Stimulated activated CD4-positive, alpha-beta T cell treated with anti-CD3 and anti-CD28 coated beads, Interleukin-12 subunit alpha, Interleukin-12 subunit beta, amount 100 ng/mL, for 4 hours (primary cell): Measurements from ENCODE around the gene ARHGAP8.
"Not testable (repeated sequence)": the region's sequence is repeated elsewhere in the genome, so short reads cannot be mapped to it uniquely, and the experiment has no call there.

Source experiments
- DNase-seq: peaks from one replicate; pipeline ENCODE4 v3.0.0-alpha.2; 2020

The ARHGAP8 gene

DNA sequence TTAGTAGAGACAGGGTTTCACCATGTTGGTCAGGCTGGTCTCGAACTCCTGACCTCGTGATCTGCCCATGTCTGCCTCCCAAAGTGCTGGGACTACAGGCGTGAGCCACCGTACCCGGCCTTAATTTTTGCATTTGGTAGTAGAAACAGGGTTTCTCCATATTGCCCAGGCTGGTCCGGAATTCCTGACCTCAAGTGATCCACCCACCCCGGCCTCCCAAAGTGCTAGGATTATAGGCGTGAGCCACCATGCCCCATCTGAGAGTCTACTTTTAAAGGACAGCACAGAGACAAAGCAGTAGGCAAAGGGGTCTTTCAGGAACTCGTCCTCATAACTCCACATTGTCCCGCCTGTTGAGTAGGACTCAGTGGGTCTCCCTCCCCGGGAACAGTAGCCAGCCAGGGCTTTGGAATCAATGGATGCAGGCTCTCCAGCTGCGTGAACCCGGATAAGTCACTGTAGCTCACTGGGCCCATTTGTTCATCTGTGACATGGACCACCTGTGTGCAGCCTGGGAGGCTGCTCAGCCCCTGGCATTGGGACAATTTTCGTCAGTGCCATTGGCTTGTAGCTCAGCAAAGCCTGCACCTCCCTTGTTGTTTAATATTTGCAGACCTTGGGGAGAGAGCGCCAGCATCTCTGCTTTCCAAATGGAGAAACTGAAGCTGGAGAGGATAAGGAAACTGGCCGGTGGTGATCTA lies 86.1 kb downstream of the ARHGAP8 start:
- DNase-seq, result no peak

- no peak for DNase-seq
Measured at GRCh38 chr22:44839061-44839460, 86.7 kb downstream of the ARHGAP8 start.

- no peak for DNase-seq
Measured at GRCh38 chr22:44839721-44840120, 87.3 kb downstream of the ARHGAP8 start.

DNA sequence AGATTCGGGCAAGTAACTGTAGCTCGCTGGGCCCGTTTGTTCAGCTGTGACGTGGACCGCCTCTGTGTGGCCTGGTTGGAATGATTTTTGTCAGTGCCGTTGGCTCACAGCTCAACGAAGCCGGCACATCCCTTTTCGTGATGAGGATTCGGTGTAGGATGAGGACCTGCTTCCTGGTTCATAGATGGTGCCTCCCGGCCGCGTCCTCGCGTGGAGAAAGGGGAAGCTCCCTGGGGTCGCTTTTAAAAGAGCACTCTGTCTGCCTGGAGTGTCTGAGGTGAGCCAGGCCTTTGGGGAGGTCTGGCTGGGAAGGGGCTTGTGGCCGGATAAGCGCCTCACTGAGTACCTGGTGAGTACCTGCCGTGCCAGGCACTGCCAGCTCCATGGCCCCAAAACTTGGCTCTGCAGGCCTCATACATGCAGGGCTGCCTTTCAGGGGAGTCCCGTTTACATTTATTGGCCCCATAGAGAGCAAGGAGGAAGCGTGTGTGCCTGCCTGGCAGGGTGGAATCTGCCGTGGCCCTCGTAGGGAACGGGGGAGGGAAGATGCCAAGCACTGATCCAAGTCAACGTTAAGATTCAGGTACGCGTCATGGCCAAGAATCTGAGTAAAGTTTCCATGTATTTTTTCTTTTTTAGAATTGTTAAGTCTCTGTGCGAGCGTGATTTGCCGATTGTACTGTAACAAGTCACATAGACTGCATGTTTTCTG lies 88.4 kb downstream of the ARHGAP8 start:
- no peak for DNase-seq

DNA sequence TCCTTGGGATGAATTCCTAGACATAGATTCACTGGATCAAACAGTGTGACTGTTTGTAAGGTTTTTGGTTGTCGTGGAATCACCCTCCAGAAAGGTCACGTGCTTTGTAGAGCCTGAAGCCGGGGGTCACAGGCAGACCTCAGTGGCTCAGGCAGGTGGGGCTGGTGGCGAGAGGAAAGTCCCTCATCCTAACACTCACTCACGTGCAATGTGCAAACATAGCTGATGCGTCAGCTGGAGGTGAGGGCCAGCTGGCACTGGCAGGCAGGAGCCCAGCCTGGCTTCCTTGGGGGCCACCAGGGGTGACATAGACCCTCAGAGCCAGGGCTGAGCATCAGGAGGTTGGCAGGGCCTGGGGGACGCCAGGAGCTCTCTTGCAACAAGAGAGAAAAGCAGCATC lies 90.0 kb downstream of the ARHGAP8 start:
- no peak for DNase-seq

DNA sequence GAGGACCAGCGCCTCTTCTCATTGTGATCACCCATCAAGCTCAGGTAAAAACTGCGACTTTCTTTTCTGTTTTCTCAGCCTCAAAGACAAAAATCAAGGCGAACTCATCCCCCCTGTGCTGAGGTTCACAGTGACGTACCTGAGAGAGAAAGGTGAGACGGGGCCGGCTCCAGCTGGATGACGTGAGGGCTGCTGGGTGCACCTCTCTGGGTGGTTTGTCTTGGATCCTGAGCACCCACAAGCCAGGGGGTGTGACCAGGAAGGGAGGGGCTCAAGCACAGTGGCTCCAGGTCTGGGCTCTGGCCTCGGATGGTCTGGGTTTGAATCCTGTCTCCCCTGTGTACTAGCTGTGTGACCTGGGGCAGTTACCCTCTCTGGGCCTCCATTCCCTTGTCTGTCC lies 92.8 kb downstream of the ARHGAP8 start:
- no peak for DNase-seq

- DNase-seq, result no peak
Measured at GRCh38 chr22:44845796-44846720, 93.7 kb downstream of the ARHGAP8 start.

GRCh38 chr22:44846726-44847275 lies 94.4 kb downstream of the ARHGAP8 start:
- no peak for DNase-seq

DNA sequence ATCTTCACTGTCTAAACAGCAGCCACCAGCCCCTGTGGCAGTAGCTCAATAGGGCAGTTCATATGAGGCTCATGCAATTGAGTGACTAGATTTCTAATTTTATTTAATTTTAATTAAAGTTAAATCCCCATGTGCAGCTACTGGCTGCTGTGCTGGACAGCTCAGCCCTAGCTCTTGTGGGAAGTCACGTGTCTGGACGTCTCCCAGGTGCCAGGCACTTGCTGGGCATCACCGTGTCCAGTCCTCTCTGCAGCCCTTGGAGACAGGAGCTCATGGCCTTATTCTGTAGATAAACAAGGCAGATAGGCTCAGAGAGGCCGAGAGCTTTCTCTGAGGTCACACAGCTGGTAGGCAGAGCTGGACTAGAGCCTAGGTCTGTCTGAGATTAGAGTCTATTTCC lies 95.0 kb downstream of the ARHGAP8 start:
- no peak for DNase-seq

GRCh38 chr22:44847892-44848291 lies 95.5 kb downstream of the ARHGAP8 start:
- no peak for DNase-seq

GRCh38 chr22:44848296-44848741 lies 95.9 kb downstream of the ARHGAP8 start:
- DNase-seq, result no peak

- no peak for DNase-seq
Measured at GRCh38 chr22:44848791-44849420, 96.5 kb downstream of the ARHGAP8 start.

DNA sequence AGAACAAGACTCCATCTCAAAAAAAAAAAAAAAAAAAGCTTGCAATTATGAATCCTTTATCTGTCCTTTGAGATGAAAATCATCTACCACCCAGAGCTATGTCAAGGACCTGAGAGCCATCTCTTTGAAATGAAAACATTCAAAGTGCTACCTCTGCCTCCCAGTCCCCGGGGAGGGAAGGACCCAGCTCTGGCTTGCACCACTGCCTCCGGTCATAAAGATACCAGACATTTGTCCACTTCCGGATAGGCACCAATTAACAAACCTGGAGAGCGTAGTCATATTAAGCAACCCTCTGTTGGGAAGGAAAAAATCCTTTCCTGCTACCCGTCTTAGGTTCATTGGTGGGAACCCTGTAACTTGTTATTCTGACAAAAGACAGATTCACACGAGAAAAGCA lies 98.6 kb downstream of the ARHGAP8 start:
- DNase-seq, result no peak

DNA sequence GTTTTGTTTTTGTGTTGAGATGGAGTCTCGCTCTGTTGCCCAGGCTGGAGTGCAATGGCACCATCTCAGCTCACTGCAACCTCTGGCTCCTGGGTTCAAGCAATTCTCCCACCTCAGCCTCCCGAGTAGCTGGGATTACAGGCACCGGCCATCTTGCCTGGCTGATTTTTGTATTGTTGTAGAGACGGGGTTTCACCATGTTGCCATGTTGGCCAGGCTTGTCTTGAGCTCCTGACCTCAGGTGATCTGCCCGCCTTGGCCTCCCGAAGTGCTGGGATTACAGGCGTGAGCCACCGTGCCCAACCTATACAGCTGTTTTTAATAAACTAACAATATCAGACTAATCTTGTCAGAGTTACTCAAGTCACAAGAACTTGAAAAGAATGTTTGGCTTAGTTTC lies 102.3 kb downstream of the ARHGAP8 start:
- not testable (repeated sequence) for DNase-seq

DNA sequence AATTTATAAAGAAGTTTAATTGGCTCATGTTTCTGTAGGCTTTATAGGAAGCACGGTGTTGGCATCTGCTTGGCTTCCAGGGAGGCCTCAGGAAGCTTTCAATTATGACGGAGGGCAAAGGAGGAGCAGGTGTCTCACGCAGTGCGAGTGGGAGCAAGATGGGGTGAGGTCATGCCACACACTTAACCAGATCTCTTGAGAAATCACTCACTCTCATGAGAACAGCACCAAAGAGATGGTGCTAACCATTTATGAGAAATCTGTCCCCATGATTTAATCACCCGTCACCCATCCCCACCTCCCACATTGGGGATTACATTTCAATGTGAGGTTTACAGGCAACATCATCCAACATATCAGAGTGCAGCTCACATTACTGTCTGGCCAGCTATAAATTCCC lies 103.5 kb downstream of the ARHGAP8 start:
- no peak for DNase-seq

DNA sequence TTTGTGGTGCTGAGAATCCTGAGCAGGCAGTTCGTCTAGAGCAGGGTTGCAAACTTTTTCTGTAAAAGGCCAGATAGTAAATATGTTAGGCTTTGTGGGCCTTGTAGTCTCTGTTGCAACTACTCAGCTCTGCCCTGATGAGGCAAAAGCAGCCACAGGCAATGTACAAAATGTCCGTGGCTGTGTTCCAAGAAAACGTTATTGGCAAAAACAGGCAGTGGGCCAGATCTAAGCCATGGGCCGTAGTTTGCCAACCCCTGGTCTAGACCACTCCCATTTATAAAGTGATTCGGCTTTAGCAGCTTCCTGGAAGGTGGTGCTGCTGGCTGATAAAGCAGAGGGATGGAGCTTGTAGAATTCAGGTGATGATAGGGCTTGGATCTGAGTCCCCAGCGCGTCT lies 106.4 kb downstream of the ARHGAP8 start:
- DNase-seq, result not testable (repeated sequence)

DNA sequence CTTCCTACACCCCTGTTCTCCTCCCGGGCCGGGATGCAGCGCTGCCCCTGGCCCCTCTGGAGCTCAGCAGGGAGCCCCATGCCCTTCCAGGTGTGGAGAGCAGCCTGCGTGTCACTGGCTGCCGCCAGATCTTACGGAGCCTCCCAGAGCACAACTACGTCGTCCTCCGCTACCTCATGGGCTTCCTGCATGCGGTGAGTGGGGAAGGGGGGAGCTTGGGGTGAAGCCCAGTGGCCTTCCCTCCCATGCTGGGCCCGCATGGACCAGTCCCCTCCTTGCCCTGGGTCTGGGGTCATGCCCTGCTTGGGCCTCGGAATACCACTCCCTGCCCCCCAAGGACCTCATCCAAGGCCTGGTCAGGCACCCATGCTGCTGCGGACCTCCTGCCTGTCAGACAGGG lies 107.3 kb downstream of the ARHGAP8 start:
- DNase-seq, result no peak

DNA sequence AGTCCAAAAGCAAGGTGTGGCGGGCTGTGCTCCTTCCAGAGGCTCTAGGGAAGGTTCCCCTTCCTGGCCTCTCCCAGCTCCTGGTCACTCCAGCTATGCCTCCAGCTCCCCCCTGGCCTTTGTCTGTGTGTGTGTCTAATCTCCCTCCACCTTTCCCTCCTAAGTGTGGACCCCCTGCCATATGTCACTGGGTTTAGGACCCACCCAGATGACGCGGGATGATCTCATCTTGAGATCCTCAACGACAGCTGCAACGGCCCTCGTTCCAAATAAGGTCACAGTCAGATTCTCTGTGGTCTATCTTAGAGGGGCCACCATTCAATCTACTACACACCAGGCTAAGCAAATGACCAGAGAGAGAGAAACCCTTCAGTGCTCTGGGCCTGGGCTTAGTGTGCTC lies 107.9 kb downstream of the ARHGAP8 start:
- no peak for DNase-seq

DNA sequence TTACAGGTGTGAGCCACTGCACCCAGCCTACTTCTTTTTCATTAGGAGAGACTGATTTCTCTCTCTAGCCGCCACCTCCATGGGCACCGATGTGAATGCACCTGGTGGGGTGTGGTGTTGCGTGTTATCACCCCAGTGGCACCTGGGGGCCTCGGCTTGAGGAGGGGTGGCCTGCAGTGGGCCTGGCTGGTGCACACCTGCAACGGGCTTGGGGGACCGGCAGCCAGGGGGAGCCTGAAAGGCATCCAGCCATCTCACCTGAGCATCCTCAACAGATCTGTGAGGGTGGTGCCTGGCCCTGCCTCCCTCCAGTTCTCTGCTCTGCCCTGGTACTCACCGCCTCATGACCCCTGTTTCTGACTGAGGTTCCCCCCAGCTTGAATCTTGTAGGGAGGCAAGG lies 108.9 kb downstream of the ARHGAP8 start:
- DNase-seq, result no peak

DNA sequence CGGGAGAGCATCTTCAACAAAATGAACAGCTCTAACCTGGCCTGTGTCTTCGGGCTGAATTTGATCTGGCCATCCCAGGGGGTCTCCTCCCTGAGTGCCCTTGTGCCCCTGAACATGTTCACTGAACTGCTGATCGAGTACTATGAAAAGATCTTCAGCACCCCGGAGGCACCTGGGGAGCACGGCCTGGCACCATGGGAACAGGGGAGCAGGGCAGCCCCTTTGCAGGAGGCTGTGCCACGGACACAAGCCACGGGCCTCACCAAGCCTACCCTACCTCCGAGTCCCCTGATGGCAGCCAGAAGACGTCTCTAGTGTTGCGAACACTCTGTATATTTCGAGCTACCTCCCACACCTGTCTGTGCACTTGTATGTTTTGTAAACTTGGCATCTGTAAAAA lies 109.9 kb downstream of the ARHGAP8 start:
- no peak for DNase-seq

DNA sequence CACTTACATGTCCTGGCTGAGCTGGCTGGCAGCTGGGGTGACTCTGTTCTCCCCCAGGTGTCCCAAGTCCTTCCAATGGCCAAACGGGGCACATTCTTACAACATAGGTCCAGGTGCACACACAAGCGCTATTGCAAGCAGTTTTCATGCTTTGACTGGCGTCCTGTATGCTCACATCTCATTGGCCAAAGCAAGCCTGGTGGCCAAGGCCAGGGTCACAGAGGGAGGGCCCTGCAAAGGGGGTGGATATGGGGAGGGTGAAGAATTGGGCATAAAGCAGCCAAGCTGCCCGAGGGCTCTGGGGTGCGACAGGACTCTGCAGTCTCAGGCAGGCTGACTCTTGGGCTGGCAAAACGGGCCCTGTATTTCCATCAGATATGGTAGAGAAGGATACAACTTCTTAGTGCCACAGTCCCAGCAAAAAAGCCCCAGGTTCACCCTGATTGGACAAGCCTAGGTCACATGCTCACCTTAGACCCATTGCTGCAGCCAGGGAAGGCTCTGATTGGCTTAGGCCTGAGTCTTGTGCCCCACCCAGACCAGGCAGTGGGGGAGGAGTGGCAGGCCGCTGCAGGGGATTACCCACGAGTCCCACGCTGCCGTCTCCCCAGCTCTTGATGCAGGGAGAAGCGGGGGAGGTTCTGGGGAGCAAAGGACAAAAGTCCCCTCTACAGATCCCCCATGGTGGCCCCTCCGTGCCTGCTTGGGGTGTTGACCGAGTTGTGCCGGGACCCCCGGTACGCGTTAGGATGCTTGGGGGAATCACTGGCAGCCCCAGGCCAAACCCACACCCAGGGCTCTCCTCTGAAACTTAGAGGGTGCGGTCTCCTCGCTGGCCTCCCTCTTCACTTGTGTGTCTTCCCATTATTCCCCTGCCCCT lies 110.8 kb downstream of the ARHGAP8 start:
- DNase-seq, result no peak
